CD4-positive, alpha-beta T cell treated with Interleukin-6 at 100 ng/mL for 8 hours (primary cell): ENCODE data around the gene CFL2.
"Not testable (repeated sequence)": the region's sequence is repeated elsewhere in the genome, so short reads cannot be mapped to it uniquely, and the experiment has no call there.

ENCODE experiments used
- DNase-seq: peaks from one replicate; pipeline ENCODE4 v3.0.0-alpha.2; 2020; ENCODE audit warnings: mixed read lengths, low spot score

CFL2 gene

GRCh38 chr14:34714320-34715126, at the start of gene CFL2:
CFL2 (minus strand) TSS chr14:34714593; CDS start chr14:34714540, 53 bp downstream.
- DNase-seq: peak; percentile 56

- DNase-seq: no peak
These were observed 40.8 kb upstream of the CFL2 start for GRCh38 chr14:34755215-34755614.

DNA sequence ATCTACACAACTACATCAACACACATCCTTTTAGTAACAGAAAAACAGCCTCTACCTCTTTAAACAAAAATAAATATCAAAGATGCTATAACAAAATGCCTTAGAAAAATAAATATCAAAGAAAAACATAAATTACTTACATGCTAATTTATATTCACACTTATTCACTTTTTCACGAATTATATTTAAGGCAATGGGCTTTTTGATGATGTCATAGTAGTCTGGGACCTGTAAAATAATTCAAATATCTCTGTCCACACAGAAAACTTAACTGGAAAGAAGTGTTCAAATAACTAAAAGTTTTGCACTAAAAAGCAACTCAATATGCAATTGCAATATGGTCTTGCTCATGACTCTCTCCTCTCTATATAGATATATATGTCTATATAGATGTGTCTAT, 40.3 kb upstream of the CFL2 start:
- DNase-seq: no peak

GRCh38 chr14:34750670-34751069, 36.3 kb upstream of the CFL2 start:
- DNase-seq: no peak

DNA sequence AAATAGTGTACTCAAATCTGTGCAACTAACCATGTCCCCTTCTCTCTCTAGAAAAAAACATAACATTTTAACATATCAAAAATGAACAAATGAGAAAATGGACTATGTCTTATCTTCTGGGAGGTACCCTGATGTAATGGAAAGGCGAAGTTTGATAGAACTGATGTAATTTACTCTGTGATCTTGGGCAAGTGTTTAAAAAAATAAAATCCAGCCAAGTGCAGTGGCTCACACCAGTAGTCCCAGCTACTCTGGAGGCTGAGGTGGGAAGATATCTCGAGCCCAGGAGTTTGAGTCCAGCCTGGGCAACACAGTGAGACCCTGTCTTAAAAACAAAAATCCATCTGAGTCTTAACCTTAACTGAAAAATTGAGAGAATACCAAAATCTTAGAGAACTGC, 35.8 kb upstream of the CFL2 start:
- DNase-seq: no peak

DNA sequence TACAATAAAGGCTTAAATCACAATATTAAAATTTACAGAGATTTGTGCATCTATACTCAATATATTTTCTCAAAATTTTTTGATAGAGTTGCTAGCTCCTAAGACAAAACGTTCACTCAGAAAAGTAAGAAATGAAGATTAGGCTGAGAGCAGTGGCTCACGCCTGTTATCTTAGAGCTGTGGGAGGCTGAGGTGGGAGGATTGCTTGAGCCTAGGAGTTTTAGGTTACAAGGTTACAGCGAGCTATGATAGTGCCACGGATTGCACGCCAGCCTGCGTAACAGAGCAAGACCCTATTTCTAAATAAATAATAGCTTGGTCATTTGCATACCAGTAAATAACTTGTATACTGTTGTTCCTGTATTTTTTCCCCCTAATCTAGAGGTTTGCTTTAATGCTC, 35.0 kb upstream of the CFL2 start:
- no peak for DNase-seq

- no peak for DNase-seq
These were observed 28.1 kb upstream of the CFL2 start for GRCh38 chr14:34742270-34743115.

DNA sequence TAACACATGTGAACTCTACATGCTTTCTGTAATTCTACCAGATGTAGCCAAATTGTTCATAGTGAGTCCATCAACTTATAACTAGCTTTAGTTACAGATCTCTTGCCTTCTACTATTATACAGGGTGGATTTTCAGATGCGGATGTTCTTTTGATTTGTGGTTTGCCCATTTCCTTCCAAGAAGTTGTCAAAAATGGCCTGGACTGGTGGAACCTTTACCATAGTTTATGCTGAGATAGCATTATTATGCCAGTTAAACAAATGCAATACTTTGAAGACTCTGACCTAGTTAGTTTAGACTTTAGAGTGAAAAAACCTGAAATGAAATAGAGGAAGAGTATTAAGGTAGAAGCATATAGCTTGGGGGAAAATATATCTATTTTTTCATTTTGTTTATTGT, 27.4 kb upstream of the CFL2 start:
- peak; percentile 21 for DNase-seq

GRCh38 chr14:34740139-34740538, 25.7 kb upstream of the CFL2 start:
- not testable (repeated sequence) for DNase-seq

DNA sequence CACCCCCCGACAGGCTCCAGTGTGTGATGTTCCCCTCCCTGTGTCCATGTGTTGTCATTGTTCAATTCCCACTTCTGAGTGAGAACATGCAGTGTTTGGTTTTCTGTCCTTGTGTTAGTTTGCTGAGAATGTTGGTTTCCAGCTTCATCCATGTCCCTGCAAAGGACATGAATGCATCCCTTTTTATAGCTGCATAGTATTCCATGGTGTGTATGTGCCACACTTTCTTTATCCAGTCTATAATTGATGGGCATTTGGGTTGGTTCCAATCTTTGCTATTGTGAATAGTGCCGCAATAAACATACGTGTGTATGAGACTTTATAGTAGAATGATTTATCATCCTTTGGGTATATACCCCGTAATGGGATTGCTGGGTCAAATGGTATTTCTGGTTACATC, 22.7 kb upstream of the CFL2 start:
- not testable (repeated sequence) for DNase-seq

DNA sequence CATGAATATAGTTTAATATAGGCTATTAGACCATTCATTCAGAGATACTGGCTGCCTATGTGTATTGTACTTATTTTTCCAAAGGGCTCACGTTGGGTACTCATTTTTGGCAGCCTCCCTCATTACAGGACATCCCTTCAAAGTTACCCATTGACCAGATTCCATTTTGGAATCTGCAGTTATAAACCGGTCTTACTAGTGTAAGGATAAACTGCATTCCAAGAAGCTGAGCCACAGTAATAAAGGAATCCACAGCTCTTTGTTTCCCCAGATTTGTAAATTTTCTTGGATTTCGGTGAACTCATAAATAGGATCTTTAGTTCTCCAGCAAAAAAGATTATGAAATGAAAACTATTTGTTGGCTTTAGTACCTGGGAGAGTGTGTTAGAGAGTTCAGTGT, 18.9 kb upstream of the CFL2 start:
- DNase-seq: no peak

DNA sequence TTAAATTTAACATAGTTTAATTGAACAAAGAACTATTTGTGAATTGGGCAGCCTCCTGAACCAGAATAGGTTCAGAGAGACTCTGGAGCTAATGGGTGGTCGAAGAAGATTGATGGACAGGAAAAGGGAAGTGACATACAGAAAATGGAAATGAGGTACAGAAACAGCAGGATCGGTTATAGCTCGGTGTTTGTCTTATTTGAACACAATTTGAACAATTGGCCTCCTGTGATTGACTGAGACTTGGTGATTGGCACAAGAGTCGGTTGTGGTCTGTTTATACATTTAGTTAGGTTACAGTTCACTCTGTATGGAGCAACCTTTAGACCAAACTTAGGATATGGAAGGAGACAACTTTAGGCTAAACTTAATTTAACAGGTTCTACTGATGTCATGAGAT, 18.4 kb upstream of the CFL2 start:
- no peak for DNase-seq

GRCh38 chr14:34723867-34724266, 9.5 kb upstream of the CFL2 start:
- DNase-seq: no peak

- DNase-seq: peak; percentile 42
These were observed 8.5 kb upstream of the CFL2 start for GRCh38 chr14:34722723-34723545.

- no peak for DNase-seq
These were observed 6.7 kb upstream of the CFL2 start for GRCh38 chr14:34721129-34721528.

- DNase-seq: no peak
These were observed 4.4 kb upstream of the CFL2 start for GRCh38 chr14:34718750-34719304.

DNA sequence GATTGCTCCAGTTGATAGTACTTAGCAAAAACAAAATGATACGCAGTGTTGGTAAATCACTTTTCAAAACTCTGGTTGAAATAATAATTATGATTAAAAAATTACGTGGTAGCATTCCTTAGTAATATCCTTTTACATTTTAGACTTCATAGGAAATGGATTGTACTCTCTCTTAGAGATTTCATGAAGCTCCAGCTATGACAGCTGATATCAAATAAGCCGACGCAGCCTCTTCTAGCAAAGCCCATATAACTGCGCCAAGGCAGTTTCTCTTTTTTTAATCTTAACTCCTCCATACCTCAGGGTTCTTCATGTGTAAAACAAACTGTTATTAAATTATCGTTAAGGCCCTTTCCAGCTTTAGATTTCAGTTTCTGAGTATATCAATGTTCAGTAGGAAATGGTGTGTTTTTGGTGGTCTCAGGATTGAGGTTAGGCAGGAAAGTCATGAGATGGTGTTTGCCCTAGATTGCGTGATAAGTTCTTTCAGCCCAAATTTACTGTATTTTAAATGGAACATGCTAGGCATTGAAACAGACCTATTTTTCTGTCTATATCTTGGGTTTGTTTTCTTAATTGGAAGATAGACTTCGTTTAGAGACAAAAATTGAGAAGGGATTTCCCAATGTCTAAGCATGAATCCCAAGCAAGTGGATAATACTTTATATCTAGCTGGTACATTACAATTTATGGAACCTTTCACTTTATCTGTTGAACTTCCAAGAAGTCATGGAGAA, 902 bp upstream of the CFL2 start:
- no peak for DNase-seq

DNA sequence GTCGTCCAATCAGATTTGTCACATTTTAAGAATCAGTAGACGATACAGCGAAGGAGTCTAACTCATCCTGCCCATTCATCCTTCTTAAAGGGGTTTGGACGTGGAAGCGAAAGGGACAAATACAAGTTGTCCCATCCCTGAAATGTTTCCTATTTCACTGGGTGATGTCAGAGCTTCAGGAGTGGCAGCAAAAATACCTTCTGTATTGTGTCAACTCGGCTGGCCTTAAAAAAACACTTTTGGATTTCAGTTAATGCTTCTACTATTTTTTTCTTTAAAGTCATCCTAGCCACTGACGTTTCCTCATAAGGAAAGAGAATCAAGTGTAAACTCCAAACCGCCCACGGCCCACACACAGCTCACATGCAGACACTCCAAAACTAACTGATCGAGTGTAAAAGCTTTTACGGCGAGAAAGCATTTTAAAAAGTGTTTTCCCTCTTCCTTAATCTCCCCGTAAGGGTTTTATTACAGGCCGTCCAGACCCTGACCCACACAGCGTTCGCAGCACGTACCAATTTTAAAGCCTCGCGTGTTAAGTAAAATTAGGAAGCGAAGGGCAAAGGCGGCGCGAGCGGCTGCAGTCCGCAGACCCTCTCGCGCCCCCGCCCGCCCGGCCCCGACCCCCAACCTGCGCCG, 593 bp downstream of the CFL2 start:
- DNase-seq: no peak

DNA sequence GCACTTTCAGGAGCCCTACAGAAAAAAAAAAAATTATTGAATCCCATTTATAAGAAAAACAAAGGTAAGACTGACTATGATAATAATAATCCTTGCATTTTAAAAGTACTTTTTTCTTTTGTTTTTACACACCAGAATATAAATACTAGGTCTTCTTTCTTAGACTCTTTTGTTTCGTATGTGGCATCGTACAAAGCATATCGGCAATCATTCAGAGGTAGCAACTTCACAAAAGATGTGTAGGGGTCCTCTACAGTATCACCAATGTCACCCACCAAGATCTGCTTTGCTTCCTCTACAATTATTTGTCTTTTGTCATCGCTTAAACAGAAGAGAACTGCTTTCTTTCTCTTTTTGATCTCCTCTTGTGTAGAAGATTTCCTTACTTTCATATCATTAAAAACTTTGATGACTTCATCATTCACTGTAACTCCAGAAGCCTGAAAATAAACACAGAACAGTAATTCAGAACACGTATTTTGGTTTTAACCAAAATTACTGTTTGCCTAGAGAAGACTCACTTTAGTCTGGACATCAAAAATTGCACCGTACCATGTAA, 1.2 kb downstream of the CFL2 start:
- no peak for DNase-seq
